Measurements from ENCODE around the gene MXI1. TPM values are rescaled to one million over a fixed set of nuclear protein-coding genes. Genes with fewer than 3 reads are reported as not detected.

Gene MXI1
- total RNA-seq, 2 experiments from 2014 or later = 11.7 to 22.3 TPM

DNA sequence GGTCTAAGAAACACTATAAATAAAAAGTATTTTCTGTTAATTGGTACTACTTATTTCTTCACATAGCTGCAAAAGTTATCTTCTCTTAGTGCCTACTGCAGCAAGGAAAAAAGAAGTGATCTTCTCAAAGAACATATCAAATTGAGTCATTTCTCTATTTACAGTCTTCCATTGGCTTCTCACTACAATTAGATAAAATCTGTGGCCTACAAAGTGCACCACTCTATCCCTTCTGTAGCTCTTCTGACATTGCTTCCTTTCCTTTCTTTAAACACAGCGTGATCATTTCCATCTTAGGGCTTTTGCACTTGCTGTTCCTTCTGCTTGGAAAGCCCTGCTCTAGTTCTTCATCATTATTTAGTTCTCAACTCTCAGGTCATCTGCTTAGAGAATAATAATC lies 44.7 kb downstream of the MXI1 start:
- no peaks in the 10 kb centered on the region for H4K20me1 ChIP-seq (ENCODE audit: insufficient read depth, low read length)
- intact Hi-C loops (cut with micrococcal nuclease; ENCODE audit: unreplicated experiment) = no loop called here
- no peak overlapping the region for H3K4me2 ChIP-seq (ENCODE audit: low read length)
- DNase-seq (ENCODE audit: low spot score) = no peak
- H3K4me1 ChIP-seq (ENCODE audit: insufficient read depth, low read length, poor library complexity, severe bottlenecking) = no peaks in the 10 kb centered on the region
- no peak overlapping the region for H2AFZ ChIP-seq (ENCODE audit: low read length)
- H3K9me3 ChIP-seq (ENCODE audit: low read length) = no peaks in the 10 kb centered on the region
- no peak for TF ChIP-seq CTCF (conservative IDR thresholded peaks at IDR 0.05; ENCODE audit: low read length)
- no peak for TF ChIP-seq EZH2phosphoT487 (IDR thresholded peaks at IDR 0.05; ENCODE audit: borderline replicate concordance, low read depth, low read length)
- CTCF ChIA-PET (ENCODE audit: unreplicated experiment) = no interaction called here
- no peaks in the 10 kb centered on the region for H3K9me2 ChIP-seq (ENCODE audit: insufficient read depth, low read length)
- no TSS peak for BruUV-seq (replicated peaks)
- POLR2A ChIA-PET = interaction anchor here (1.2 kb wide), 1 partner anchor 9 kb away, joined by 6 read pairs; no protein-coding TSS in a partner anchor
- no peak overlapping the region for H3K27ac ChIP-seq (ENCODE audit: low read depth, low read length, poor library complexity, severe bottlenecking)
- no peak overlapping the region for H3K4me3 ChIP-seq (ENCODE audit: low read depth, low read length, poor library complexity, severe bottlenecking)
- no peaks in the 10 kb centered on the region for H3K79me2 ChIP-seq (ENCODE audit: insufficient read depth, low read depth, low read length)
- no peaks in the 10 kb centered on the region for H3K36me3 ChIP-seq (ENCODE audit: insufficient read depth, low read length)

GRCh38 chr10:110254467-110254866 lies 47.1 kb downstream of the MXI1 start:
- CTCF ChIA-PET (ENCODE audit: unreplicated experiment) = no interaction called here

More at GRCh38 chr10:110254467-110254866, 47.1 kb downstream of the MXI1 start:
- no peaks in the 10 kb centered on the region for H3K9me2 ChIP-seq (ENCODE audit: insufficient read depth, low read length)
- H3K79me2 ChIP-seq (ENCODE audit: insufficient read depth, low read depth, low read length) = no peaks in the 10 kb centered on the region
- POLR2A ChIA-PET = interaction anchor here (0.6 to 1.7 kb wide), 7 partner anchors 9 to 454 kb away, joined by 3 to 4 read pairs (median 3); partner anchors contain the start of gene MXI1
- H2AFZ ChIP-seq (ENCODE audit: low read length) = no peak overlapping the region
- BruUV-seq (replicated peaks) = no TSS peak
- H3K27ac ChIP-seq (ENCODE audit: low read depth, low read length, poor library complexity, severe bottlenecking) = no peak overlapping the region
- TF ChIP-seq EZH2phosphoT487 (IDR thresholded peaks at IDR 0.05; ENCODE audit: borderline replicate concordance, low read depth, low read length) (no peak), CTCF (conservative IDR thresholded peaks at IDR 0.05; ENCODE audit: low read length) (no peak)
- no peaks in the 10 kb centered on the region for H3K9me3 ChIP-seq (ENCODE audit: low read length)
- no peaks in the 10 kb centered on the region for H3K4me1 ChIP-seq (ENCODE audit: insufficient read depth, low read length, poor library complexity, severe bottlenecking)
- H4K20me1 ChIP-seq (ENCODE audit: insufficient read depth, low read length) = no peaks in the 10 kb centered on the region
- H3K36me3 ChIP-seq (ENCODE audit: insufficient read depth, low read length) = no peaks in the 10 kb centered on the region
- DNase-seq (ENCODE audit: low spot score) = no peak
- H3K4me2 ChIP-seq (ENCODE audit: low read length) = no peak overlapping the region
- intact Hi-C loops (cut with micrococcal nuclease; ENCODE audit: unreplicated experiment) = no loop called here
- H3K4me3 ChIP-seq (ENCODE audit: low read depth, low read length, poor library complexity, severe bottlenecking) = no peak overlapping the region

Measured in OCI-LY7 (cell line).